ENCODE data around the gene MPV17L. TPM values are rescaled to one million over a fixed set of nuclear protein-coding genes. Genes with fewer than 3 reads are reported as not detected.
"Not testable (repeated sequence)": the region's sequence is repeated elsewhere in the genome, so short reads cannot be mapped to it uniquely, and the experiment has no call there.

The MPV17L gene
- polyA plus RNA-seq, 1 of the 3 experiments (the other 2 are of a cell fraction), result 0.43 TPM

DNA sequence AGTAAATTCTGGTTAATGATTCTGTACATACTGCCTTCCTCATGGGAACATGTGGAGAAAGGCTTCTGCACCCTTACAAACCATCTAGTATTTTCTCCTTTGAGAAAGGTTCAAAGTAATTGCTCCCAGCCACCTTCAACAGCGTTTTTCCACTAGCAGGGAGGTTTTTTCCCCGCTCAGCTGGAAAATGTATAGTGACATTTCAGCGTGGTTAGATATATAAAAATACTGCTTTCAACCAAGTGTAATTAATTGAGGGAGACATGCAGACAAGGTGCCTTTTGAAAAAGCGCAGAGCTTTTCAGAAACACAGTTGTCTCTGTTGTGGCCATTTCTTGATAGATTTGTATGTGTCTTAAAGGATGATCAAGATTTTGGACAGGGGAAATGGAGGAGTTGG lies 44.0 kb downstream of the MPV17L start:
- Histone ChIP-seq H3K9me2 (no peaks in the 10 kb centered on the region), H3K9me3 (no peaks in the 10 kb centered on the region), H3F3A (replicated peaks; ENCODE audit: insufficient read depth) (peaks cover 5% of the 10 kb centered on the region), H3K27ac (ENCODE audit: low read depth in 2 of 2, low read length in 1 of 2) (peak overlapping the region in 1 of 2 experiments; percentile 64; a peak in 1 of 4 replicates), H2AFZ (ENCODE audit: low read depth) (no peak overlapping the region), H3K4me2 (peak overlapping the region; percentile 39), H4K20me1 (ENCODE audit: insufficient read depth) (no peaks in the 10 kb centered on the region; the same call in none of the 2 replicates), H3K4me3 (ENCODE audit: low read depth in 2 of 2, low read length in 1 of 2) (no peak overlapping the region), H3K79me2 (ENCODE audit: insufficient read depth) (peaks cover 73% of the 10 kb centered on the region), H3K4me1 (ENCODE audit: control insufficient read depth in 1 of 2, insufficient read depth in 2 of 2, low read depth in 1 of 2, low read length in 1 of 2) (peaks cover 4 to 9% of the 10 kb centered on the region in 2 experiments; a peak in 1 of 4 replicates), H3K27me3 (ENCODE audit: insufficient read depth) (no peaks in the 10 kb centered on the region), H3K9ac (no peak overlapping the region), H3K36me3 (replicated peaks in 1 of 2; ENCODE audit: control insufficient read depth in 1 of 2, insufficient read depth in 2 of 2, low read length in 1 of 2) (no peaks in the 10 kb centered on the region)
- TF ChIP-seq YY1 (IDR thresholded peaks at IDR 0.05; ENCODE audit: low read depth) (no peak), SIN3A (IDR thresholded peaks at IDR 0.05; ENCODE audit: borderline replicate concordance, low read depth, low read length) (no peak), GABPA (IDR thresholded peaks at IDR 0.05; ENCODE audit: low read depth) (no peak), FOXM1 (IDR thresholded peaks at IDR 0.05; ENCODE audit: low read depth) (no peak), JUND (IDR thresholded peaks at IDR 0.05) (no peak), NRF1 (IDR thresholded peaks at IDR 0.05; ENCODE audit: low read depth, low read length) (no peak), MXI1 (IDR thresholded peaks at IDR 0.05; ENCODE audit: low read depth, low read length) (no peak), MEF2A (IDR thresholded peaks at IDR 0.05; ENCODE audit: borderline replicate concordance, low read depth) (no peak), SMC3 (IDR thresholded peaks at IDR 0.05; ENCODE audit: low read depth, low read length) (no peak), GATA2 (CRISPR knock-in tag; IDR thresholded peaks at IDR 0.05) (no peak), RXRA (IDR thresholded peaks at IDR 0.05; ENCODE audit: borderline replicate concordance, low read depth) (no peak), EP300 (IDR thresholded peaks at IDR 0.05; ENCODE audit: borderline replicate concordance in 1 of 2, low read depth in 1 of 2, low read length in 1 of 2) (no peak)
- TF ChIP-seq, protein P1, sequence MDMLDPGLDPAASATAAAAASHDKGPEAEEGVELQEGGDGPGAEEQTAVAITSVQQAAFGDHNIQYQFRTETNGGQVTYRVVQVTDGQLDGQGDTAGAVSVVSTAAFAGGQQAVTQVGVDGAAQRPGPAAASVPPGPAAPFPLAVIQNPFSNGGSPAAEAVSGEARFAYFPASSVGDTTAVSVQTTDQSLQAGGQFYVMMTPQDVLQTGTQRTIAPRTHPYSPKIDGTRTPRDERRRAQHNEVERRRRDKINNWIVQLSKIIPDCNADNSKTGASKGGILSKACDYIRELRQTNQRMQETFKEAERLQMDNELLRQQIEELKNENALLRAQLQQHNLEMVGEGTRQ (IDR thresholded peaks at IDR 0.05; ENCODE audit: borderline replicate concordance, low read depth, low read length), result no peak
- TF ChIP-seq, protein P2, sequence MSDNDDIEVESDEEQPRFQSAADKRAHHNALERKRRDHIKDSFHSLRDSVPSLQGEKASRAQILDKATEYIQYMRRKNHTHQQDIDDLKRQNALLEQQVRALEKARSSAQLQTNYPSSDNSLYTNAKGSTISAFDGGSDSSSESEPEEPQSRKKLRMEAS (IDR thresholded peaks at IDR 0.05; ENCODE audit: low read depth), result no peak
- ChIA-PET POLR2A (no interaction called here), CTCF (interaction anchor here (0.9 to 1.2 kb wide), 2 partner anchors 12 to 111 kb away, joined by 3 to 6 read pairs; no protein-coding TSS in a partner anchor)
- 85% methylated on average over 4 of the region's 4 CpGs for WGBS (ENCODE audit: low lambda C conversion rate)
- DNase-seq, result no peak

DNA sequence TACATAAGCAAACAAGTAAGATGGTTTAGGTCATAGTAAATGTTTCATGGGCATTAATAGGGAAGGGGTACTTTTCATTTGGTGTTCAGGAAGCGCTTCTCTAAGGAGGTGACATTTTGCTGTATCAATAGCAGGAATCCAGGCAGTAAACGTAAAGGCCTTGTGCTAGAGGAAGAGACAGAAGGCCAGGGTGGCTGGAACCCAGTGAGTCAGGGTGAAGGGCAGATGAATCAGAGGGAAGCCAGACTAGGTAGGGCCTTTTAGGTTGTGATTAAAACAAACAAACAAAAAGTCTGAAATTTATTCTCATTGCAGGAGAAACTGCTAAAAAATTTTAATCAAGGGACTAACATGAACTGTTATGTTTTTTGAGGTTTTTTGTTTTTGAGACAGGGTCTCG lies 45.3 kb downstream of the MPV17L start:
- POLR2A ChIA-PET, result no interaction called here

DNA sequence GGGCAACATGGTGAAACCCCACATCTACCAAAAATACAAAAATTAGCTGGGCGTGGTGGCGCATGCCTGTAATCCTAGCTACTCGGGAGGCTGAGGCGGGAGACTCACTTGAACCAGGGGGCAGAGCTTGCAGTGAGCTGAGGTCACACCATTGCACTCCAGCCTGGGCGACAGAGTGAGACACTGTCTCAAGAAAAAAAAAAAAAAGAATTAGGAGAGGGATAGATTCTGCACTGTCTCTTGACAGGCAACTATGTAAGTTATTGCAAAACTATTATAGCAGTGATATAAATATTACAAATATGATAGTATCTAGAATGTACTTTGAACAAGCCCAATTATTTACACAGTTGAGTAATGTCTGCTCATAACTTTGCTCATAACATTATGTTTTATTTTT lies 46.6 kb downstream of the MPV17L start:
- H3K4me1 ChIP-seq (ENCODE audit: control insufficient read depth in 1 of 2, insufficient read depth in 2 of 2, low read depth in 1 of 2, low read length in 1 of 2); H4K20me1 ChIP-seq (ENCODE audit: insufficient read depth); H3K4me3 ChIP-seq (ENCODE audit: low read depth in 2 of 2, low read length in 1 of 2); H3K9ac ChIP-seq; H3K27me3 ChIP-seq (ENCODE audit: insufficient read depth); POLR2A ChIA-PET; H3K27ac ChIP-seq (ENCODE audit: low read depth in 2 of 2, low read length in 1 of 2); H3K9me2 ChIP-seq; DNase-seq; H3K4me2 ChIP-seq; H2AFZ ChIP-seq (ENCODE audit: low read depth); H3K9me3 ChIP-seq; H3F3A ChIP-seq (replicated peaks; ENCODE audit: insufficient read depth); H3K36me3 ChIP-seq (replicated peaks in 1 of 2; ENCODE audit: control insufficient read depth in 1 of 2, insufficient read depth in 2 of 2, low read length in 1 of 2): not testable (repeated sequence)
- 89% methylated on average over 5 of the region's 5 CpGs for WGBS (ENCODE audit: low lambda C conversion rate)
- H3K79me2 ChIP-seq (ENCODE audit: insufficient read depth), result peaks cover 63% of the 10 kb centered on the region
- CTCF ChIA-PET, result interaction anchor here (0.9 kb wide), 1 partner anchor 108 kb away, joined by 3 read pairs; no protein-coding TSS in a partner anchor

More for the DNA sequence above, 45.3 kb downstream of the MPV17L start:
- CTCF ChIA-PET, result no interaction called here
- Histone ChIP-seq H3K4me3 (ENCODE audit: low read depth in 2 of 2, low read length in 1 of 2) (no peak overlapping the region), H2AFZ (ENCODE audit: low read depth) (no peak overlapping the region), H3K4me1 (ENCODE audit: control insufficient read depth in 1 of 2, insufficient read depth in 2 of 2, low read depth in 1 of 2, low read length in 1 of 2) (0 out of 4 replicates have a peak, but pooled peaks cover 0 to 7% of the 10 kb centered on the region in 2 experiments), H3K9ac (no peak overlapping the region), H3K4me2 (peak overlapping the region; percentile 39), H3K9me2 (no peaks in the 10 kb centered on the region), H3K27me3 (ENCODE audit: insufficient read depth) (no peaks in the 10 kb centered on the region), H3F3A (replicated peaks; ENCODE audit: insufficient read depth) (peaks cover 5% of the 10 kb centered on the region), H3K27ac (ENCODE audit: low read depth in 2 of 2, low read length in 1 of 2) (peak overlapping the region in 1 of 2 experiments; percentile 64; a peak in 2 of 4 replicates), H3K9me3 (no peaks in the 10 kb centered on the region), H3K79me2 (ENCODE audit: insufficient read depth) (peaks cover 68% of the 10 kb centered on the region), H3K36me3 (replicated peaks in 1 of 2; ENCODE audit: control insufficient read depth in 1 of 2, insufficient read depth in 2 of 2, low read length in 1 of 2) (peaks cover 0 to 7% of the 10 kb centered on the region in 2 experiments), H4K20me1 (ENCODE audit: insufficient read depth) (no peaks in the 10 kb centered on the region; the same call in none of the 2 replicates)
- DNase-seq, result no peak
- 77% methylated on average over 3 of the region's 3 CpGs for WGBS (ENCODE audit: low lambda C conversion rate)
- TF ChIP-seq, protein P2 (IDR thresholded peaks at IDR 0.05; ENCODE audit: low read depth), result no peak
- peak; percentile 49; the same call in 1 of the 2 replicates for TF ChIP-seq FOSL2 (IDR thresholded peaks at IDR 0.05; ENCODE audit: borderline replicate concordance, low read depth)

Measured in SK-N-SH (cell line).